HepG2 (cell line): ENCODE data around the gene WNK2. TPM values are rescaled to one million over a fixed set of nuclear protein-coding genes. Genes with fewer than 3 reads are reported as not detected.

Source experiments
- CHD4 ChIP-seq: fragments of 200-600 bp; sonication (generic); IDR thresholded peaks from 2 replicates; pipeline ENCODE4 v1.7.0; 2017; ENCODE audit warnings: mild to moderate bottlenecking, low read length, borderline replicate concordance
- FOXJ3 ChIP-seq: sonication (generic); formaldehyde crosslinking; IDR thresholded peaks from 2 replicates; pipeline ENCODE4 v1.4.0; 2020; ENCODE audit warnings: missing genetic modification reagents, mild to moderate bottlenecking, borderline replicate concordance
- HHEX ChIP-seq: IDR thresholded peaks from 2 replicates; pipeline ENCODE4 v1.6.1; 2016; ENCODE audit warnings: control low read depth
- HNRNPL ChIP-seq: fragments of 200-400 bp; formaldehyde crosslinking; IDR thresholded peaks from 2 replicates; pipeline ENCODE4 v1.6.1; 2017; ENCODE audit warnings: mild to moderate bottlenecking, low read depth, low read length
- IRX3 ChIP-seq: sonication (generic); formaldehyde crosslinking; IDR thresholded peaks from 2 replicates; pipeline ENCODE4 v1.8.1; 2023; ENCODE audit warnings: mild to moderate bottlenecking, low read depth, missing genetic modification reagents, borderline replicate concordance
- NCOA5 ChIP-seq: sonication (generic); formaldehyde crosslinking; IDR thresholded peaks from 2 replicates; pipeline ENCODE4 v1.4.0; 2020; ENCODE audit warnings: missing genetic modification reagents
- NFYC ChIP-seq: IDR thresholded peaks from 2 replicates; pipeline ENCODE4 v1.6.1; 2016; ENCODE audit warnings: missing genetic modification reagents, missing compliant biosample characterization
- POLR2G ChIP-seq: fragments of 200-400 bp; formaldehyde crosslinking; IDR thresholded peaks from 2 replicates; pipeline ENCODE4 v1.6.1; 2018; ENCODE audit warnings: mild to moderate bottlenecking, low read depth, low read length, moderate library complexity
- RORA ChIP-seq: sonication (generic); formaldehyde crosslinking; IDR thresholded peaks from 2 replicates; pipeline ENCODE4 v1.5.0; 2020; ENCODE audit warnings: mild to moderate bottlenecking, missing genetic modification reagents, moderate library complexity
- SMAD9 ChIP-seq: sonication (generic); formaldehyde crosslinking; IDR thresholded peaks from 2 replicates; pipeline ENCODE4 v1.5.1; 2020; ENCODE audit warnings: mild to moderate bottlenecking, missing genetic modification reagents
- TRIM24 ChIP-seq: sonication (generic); formaldehyde crosslinking; IDR thresholded peaks from 2 replicates; pipeline ENCODE4 v1.8.0; 2022; ENCODE audit warnings: mild to moderate bottlenecking, missing genetic modification reagents
- ZBTB8A ChIP-seq: sonication (generic); formaldehyde crosslinking; IDR thresholded peaks from 2 replicates; pipeline ENCODE4 v1.4.0; 2020; ENCODE audit warnings: mild to moderate bottlenecking, low read depth, missing genetic modification reagents, borderline replicate concordance
- ZC3H4 ChIP-seq: sonication (generic); formaldehyde crosslinking; IDR thresholded peaks from 2 replicates; pipeline ENCODE4 v1.4.0; 2020; ENCODE audit warnings: missing genetic modification reagents, borderline replicate concordance
- ZNF430 ChIP-seq: sonication (generic); formaldehyde crosslinking; IDR thresholded peaks from 2 replicates; pipeline ENCODE4 v1.9.0; 2021; ENCODE audit warnings: mild to moderate bottlenecking, missing genetic modification reagents
- ZNF460 ChIP-seq: sonication (generic); formaldehyde crosslinking; IDR thresholded peaks from 2 replicates; pipeline ENCODE4 v1.5.1; 2020; ENCODE audit warnings: missing genetic modification reagents, mild to moderate bottlenecking, borderline replicate concordance
- ZNF484 ChIP-seq: sonication (generic); formaldehyde crosslinking; IDR thresholded peaks from 2 replicates; pipeline ENCODE4 v1.5.1; 2020; ENCODE audit warnings: mild to moderate bottlenecking, low read depth, missing genetic modification reagents, borderline replicate concordance
- ZSCAN31 ChIP-seq: sonication (generic); formaldehyde crosslinking; IDR thresholded peaks from 2 replicates; pipeline ENCODE4 v1.5.0; 2020; ENCODE audit warnings: low read depth, mild to moderate bottlenecking, missing genetic modification reagents
- polyA plus RNA-seq, 8 experiments: library from polyadenylated mRNA; depleted of rRNA in 3 of 8; stranded (reverse) in 7 of 8; unstranded in 1 of 8; fragments of >200 nt; fragmentation: Illumina TruSeq in 4 of 8; extraction: Trizol in 4 of 8; gene quantifications; 2 replicates each; pipeline versions ENCODE4 v1.2.1 to v1.2.3, GENCODE V29; 2011 to 2016; ENCODE audit warnings: low read depth in 4 of 8, missing spikeins in 1 of 8, mixed read lengths in 1 of 8; ENCODE audit not compliant: insufficient read depth in 1 of 8
- total RNA-seq, 5 experiments: library from RNA; depleted of rRNA; stranded (reverse); fragments of >200 nt; fragmentation: Illumina TruSeq; extraction: Trizol; gene quantifications; 2 replicates each; pipeline ENCODE4 v1.2.3, GENCODE V29; 2016; ENCODE audit warnings: low read depth in 1 of 5
- TF ChIP-seq, protein P1 (sequence below): sonication (generic); formaldehyde crosslinking; IDR thresholded peaks from 2 replicates; pipeline ENCODE4 v1.4.0; 2020; ENCODE audit warnings: mild to moderate bottlenecking, missing genetic modification reagents
- TF ChIP-seq, protein P2 (sequence below): sonication (generic); formaldehyde crosslinking; IDR thresholded peaks from 2 replicates; pipeline ENCODE4 v1.4.0; 2020; ENCODE audit warnings: mild to moderate bottlenecking, missing genetic modification reagents
- TF ChIP-seq, protein P3 (sequence below): sonication (generic); formaldehyde crosslinking; conservative IDR thresholded peaks from 2 replicates; pipeline ENCODE4 v1.4.0; 2020; ENCODE audit warnings: missing genetic modification reagents

WNK2 gene
- total and polyA plus RNA-seq, 2 of the 13 experiments (the other 11 are each of a cell fraction or from before 2014, with no cell fraction given), result 10.5 to 12.0 TPM

DNA sequence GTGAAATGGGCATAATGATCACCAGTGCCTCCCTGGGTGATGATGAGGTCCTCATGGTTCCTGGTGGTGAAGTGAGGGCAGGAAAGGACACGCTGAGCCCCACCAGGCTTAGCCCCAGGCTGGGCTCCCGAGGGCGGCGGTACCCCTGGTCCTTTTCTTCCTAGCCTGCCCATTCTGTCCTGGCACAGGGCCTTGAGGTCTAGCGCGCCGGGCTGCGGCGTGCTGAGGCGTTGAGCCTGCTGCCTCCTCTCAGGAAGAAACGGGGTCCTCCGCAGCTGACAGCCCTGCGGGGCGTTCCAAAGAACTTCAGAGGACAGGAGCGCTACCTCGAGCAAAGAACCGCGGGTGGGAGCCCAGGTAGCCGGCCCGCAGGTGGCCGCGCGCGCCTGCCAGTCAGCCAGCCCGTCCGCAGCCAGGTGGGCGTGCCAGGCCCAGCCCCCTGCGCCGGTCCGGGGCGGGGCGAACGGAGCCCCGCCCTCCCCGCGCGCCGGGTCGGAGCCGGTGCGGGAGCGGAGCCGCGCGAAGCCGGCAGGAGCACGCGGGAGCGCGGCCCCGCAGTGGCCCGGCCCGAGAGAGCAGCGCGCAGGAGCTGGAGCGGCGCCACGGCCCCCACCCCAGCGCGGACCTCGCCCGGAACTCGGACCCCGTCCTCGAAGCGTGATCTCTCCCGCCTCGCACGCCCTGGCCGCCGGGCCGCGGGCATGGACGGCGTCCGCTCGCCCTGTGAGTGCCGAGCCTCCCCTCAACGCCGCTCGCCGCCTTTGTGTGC is at the start of gene WNK2 (continued):
- TF ChIP-seq, protein P1, sequence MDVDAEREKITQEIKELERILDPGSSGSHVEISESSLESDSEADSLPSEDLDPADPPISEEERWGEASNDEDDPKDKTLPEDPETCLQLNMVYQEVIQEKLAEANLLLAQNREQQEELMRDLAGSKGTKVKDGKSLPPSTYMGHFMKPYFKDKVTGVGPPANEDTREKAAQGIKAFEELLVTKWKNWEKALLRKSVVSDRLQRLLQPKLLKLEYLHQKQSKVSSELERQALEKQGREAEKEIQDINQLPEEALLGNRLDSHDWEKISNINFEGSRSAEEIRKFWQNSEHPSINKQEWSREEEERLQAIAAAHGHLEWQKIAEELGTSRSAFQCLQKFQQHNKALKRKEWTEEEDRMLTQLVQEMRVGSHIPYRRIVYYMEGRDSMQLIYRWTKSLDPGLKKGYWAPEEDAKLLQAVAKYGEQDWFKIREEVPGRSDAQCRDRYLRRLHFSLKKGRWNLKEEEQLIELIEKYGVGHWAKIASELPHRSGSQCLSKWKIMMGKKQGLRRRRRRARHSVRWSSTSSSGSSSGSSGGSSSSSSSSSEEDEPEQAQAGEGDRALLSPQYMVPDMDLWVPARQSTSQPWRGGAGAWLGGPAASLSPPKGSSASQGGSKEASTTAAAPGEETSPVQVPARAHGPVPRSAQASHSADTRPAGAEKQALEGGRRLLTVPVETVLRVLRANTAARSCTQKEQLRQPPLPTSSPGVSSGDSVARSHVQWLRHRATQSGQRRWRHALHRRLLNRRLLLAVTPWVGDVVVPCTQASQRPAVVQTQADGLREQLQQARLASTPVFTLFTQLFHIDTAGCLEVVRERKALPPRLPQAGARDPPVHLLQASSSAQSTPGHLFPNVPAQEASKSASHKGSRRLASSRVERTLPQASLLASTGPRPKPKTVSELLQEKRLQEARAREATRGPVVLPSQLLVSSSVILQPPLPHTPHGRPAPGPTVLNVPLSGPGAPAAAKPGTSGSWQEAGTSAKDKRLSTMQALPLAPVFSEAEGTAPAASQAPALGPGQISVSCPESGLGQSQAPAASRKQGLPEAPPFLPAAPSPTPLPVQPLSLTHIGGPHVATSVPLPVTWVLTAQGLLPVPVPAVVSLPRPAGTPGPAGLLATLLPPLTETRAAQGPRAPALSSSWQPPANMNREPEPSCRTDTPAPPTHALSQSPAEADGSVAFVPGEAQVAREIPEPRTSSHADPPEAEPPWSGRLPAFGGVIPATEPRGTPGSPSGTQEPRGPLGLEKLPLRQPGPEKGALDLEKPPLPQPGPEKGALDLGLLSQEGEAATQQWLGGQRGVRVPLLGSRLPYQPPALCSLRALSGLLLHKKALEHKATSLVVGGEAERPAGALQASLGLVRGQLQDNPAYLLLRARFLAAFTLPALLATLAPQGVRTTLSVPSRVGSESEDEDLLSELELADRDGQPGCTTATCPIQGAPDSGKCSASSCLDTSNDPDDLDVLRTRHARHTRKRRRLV (CRISPR knock-in tag), result no peak
- TF ChIP-seq ZC3H4 (CRISPR knock-in tag) (no peak), ZBTB8A (no peak), ZNF460 (CRISPR knock-in tag) (no peak), HHEX (CRISPR knock-in tag) (no peak), TRIM24 (CRISPR knock-in tag) (no peak), ZSCAN31 (CRISPR knock-in tag) (no peak), FOXJ3 (no peak), POLR2G (0 out of 2 replicates have a peak, but pooled peaks have one; percentile 29), NCOA5 (no peak), HNRNPL (peak; percentile 84), ZNF484 (no peak), NFYC (CRISPR knock-in tag) (no peak), CHD4 (no peak), RORA (CRISPR knock-in tag) (no peak), SMAD9 (CRISPR knock-in tag) (no peak), IRX3 (CRISPR knock-in tag) (0 out of 2 replicates have a peak, but pooled peaks have one; percentile 24), ZNF430 (CRISPR knock-in tag) (no peak)
- TF ChIP-seq, protein P2, sequence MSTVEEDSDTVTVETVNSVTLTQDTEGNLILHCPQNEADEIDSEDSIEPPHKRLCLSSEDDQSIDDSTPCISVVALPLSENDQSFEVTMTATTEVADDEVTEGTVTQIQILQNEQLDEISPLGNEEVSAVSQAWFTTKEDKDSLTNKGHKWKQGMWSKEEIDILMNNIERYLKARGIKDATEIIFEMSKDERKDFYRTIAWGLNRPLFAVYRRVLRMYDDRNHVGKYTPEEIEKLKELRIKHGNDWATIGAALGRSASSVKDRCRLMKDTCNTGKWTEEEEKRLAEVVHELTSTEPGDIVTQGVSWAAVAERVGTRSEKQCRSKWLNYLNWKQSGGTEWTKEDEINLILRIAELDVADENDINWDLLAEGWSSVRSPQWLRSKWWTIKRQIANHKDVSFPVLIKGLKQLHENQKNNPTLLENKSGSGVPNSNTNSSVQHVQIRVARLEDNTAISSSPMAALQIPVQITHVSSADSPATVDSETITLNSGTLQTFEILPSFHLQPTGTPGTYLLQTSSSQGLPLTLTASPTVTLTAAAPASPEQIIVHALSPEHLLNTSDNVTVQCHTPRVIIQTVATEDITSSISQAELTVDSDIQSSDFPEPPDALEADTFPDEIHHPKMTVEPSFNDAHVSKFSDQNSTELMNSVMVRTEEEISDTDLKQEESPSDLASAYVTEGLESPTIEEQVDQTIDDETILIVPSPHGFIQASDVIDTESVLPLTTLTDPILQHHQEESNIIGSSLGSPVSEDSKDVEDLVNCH (CRISPR knock-in tag), result no peak
- TF ChIP-seq, protein P3, sequence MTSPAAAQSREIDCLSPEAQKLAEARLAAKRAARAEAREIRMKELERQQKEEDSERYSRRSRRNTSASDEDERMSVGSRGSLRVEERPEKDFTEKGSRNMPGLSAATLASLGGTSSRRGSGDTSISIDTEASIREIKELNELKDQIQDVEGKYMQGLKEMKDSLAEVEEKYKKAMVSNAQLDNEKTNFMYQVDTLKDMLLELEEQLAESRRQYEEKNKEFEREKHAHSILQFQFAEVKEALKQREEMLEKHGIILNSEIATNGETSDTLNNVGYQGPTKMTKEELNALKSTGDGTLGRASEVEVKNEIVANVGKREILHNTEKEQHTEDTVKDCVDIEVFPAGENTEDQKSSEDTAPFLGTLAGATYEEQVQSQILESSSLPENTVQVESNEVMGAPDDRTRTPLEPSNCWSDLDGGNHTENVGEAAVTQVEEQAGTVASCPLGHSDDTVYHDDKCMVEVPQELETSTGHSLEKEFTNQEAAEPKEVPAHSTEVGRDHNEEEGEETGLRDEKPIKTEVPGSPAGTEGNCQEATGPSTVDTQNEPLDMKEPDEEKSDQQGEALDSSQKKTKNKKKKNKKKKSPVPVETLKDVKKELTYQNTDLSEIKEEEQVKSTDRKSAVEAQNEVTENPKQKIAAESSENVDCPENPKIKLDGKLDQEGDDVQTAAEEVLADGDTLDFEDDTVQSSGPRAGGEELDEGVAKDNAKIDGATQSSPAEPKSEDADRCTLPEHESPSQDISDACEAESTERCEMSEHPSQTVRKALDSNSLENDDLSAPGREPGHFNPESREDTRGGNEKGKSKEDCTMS (CRISPR knock-in tag), result no peak
